Left lung (tissue), 10 donors: ENCODE data around the gene OLFM1. TPM values are rescaled to one million over a fixed set of nuclear protein-coding genes. Genes with fewer than 3 reads are reported as not detected.
"Not testable (repeated sequence)": the region's sequence is repeated elsewhere in the genome, so short reads cannot be mapped to it uniquely, and the experiment has no call there.

ENCODE experiments used
- ATAC-seq: fragments of 200-7000 bp; cut with Tn5 transposase; one replicate; pipeline ENCODE4 v1.9.1; 2020; ENCODE audit warnings: moderate library complexity
- DNase-seq, 4 donors: peaks; one replicate each; pipeline ENCODE4 v3.0.0-alpha.2; 2013 to 2020
- H3K27ac ChIP-seq, 2 donors: fragments of 200-600 bp; sonication (generic) in 1 of 2; one replicate each; pipeline versions ENCODE4 v1.5.0 to v1.8.0; 2020 to 2021
- H3K27me3 ChIP-seq, 2 donors: fragments of 200-600 bp; sonication (generic) in 1 of 2; one replicate each; pipeline versions ENCODE4 v1.5.0 to v1.8.0; 2020 to 2021
- H3K36me3 ChIP-seq, 2 donors: fragments of 200-600 bp; sonication (generic) in 1 of 2; one replicate each; pipeline versions ENCODE4 v1.5.0 to v1.8.0; 2020 to 2021
- H3K4me1 ChIP-seq, 2 donors: fragments of 200-600 bp; one replicate each; pipeline ENCODE4 v1.8.0; 2021
- H3K4me3 ChIP-seq, 2 donors: fragments of 200-600 bp; sonication (generic) in 1 of 2; one replicate each; pipeline versions ENCODE4 v1.5.0 to v1.8.0; 2020 to 2021; ENCODE audit warnings: mild to moderate bottlenecking in 1 of 2
- H3K9me3 ChIP-seq, 2 donors: fragments of 200-600 bp; sonication (generic) in 1 of 2; one replicate each; pipeline versions ENCODE4 v1.5.0 to v1.8.0; 2020 to 2021
- intact Hi-C, 2 donors: fragments of 100-400 bp; cut with DNase I; formaldehyde crosslinking; loops; one replicate each; pipeline versions ENCODE4 v1.11.2 to v1.14.2; 2022
- polyA plus RNA-seq, 6 donors: library from polyadenylated mRNA; unstranded; fragments of 120-200 nt; gene quantifications; one replicate each; pipeline ENCODE4 v1.2.1, GENCODE V29; 2013; ENCODE audit not compliant: insufficient read length in 6 of 6
- total RNA-seq, 2 donors: library from RNA; stranded (reverse); fragmentation: NEBNext Ultra II Directional; extraction: Animal tissue kit (Norgen Biotek cat#: 25700); gene quantifications; one replicate each; pipeline ENCODE4 v1.2.1, GENCODE V29; 2021
- TF ChIP-seq, protein P1 (sequence below), 2 donors: fragments of 200-600 bp; sonication (generic) in 1 of 2; IDR thresholded peaks; one replicate each; pipeline versions ENCODE4 v1.5.0 to v1.8.0; 2021; ENCODE audit warnings: antibody characterized with exemption in 2 of 2
- donor health status: DM: no; HTN: yes; CAD: no.
- donor health status: DM: no; HTN: no; CAD: no.

The OLFM1 gene
- total and polyA plus RNA-seq, 8 donors: 6.8 to 21.5 (median 14.3) TPM

- Histone ChIP-seq H3K27ac (no peak overlapping the region), H3K4me3 (no peak overlapping the region), H3K27me3 (peaks cover 0 to 63% of the 10 kb centered on the region in 2 donors), H3K36me3 (no peaks in the 10 kb centered on the region), H3K9me3 (no peaks in the 10 kb centered on the region), H3K4me1 (no peaks in the 10 kb centered on the region)
- peak in 3 of 4 donors; percentile 70 to 76 (median 75) for DNase-seq
- intact Hi-C loops: no loop called here
- TF ChIP-seq, protein P1, sequence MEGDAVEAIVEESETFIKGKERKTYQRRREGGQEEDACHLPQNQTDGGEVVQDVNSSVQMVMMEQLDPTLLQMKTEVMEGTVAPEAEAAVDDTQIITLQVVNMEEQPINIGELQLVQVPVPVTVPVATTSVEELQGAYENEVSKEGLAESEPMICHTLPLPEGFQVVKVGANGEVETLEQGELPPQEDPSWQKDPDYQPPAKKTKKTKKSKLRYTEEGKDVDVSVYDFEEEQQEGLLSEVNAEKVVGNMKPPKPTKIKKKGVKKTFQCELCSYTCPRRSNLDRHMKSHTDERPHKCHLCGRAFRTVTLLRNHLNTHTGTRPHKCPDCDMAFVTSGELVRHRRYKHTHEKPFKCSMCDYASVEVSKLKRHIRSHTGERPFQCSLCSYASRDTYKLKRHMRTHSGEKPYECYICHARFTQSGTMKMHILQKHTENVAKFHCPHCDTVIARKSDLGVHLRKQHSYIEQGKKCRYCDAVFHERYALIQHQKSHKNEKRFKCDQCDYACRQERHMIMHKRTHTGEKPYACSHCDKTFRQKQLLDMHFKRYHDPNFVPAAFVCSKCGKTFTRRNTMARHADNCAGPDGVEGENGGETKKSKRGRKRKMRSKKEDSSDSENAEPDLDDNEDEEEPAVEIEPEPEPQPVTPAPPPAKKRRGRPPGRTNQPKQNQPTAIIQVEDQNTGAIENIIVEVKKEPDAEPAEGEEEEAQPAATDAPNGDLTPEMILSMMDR (IDR thresholded peaks at IDR 0.05): no peak
- ATAC-seq: peak; percentile 81
Measured at GRCh38 chr9:135156525-135157510, 69.3 kb downstream of the OLFM1 start.

DNA sequence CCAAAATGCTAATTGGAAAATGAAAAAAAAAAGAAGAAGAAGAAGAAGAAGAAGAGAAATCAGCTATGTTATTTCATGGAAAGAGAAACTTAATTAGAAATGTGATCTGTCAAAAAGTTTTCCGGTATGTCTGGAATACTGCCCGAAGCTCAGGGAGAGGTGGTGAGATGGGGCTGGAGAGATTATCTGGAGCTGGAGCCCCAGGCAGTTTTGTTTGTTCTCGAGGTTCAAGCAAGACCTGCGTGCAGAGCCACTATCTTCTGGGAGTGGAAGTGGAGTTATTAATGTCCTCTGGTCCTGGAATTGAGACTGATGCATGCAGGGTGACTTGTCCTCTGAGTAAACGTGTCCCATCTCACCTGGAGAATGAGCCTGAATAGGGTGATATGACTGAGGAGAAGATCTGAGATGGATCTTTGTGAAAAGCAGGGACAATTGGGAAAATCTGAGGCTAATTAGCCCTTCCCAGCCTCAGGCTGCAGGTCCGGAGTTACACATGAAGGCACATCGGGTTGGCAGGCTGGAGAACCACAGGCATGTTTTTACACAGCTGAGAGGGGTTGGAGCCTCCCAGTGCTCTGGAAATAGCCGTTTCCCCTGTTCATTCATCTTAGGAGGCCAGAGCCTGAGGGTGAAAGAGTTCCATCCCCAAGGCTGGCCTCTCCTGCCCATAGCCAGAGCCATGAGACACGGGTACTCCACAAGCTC is 70.5 kb downstream of the OLFM1 start:
- Histone ChIP-seq H3K36me3 (no peaks in the 10 kb centered on the region), H3K27me3 (peaks cover 0 to 56% of the 10 kb centered on the region in 2 donors), H3K4me3 (no peak overlapping the region), H3K27ac (no peak overlapping the region), H3K9me3 (no peaks in the 10 kb centered on the region), H3K4me1 (no peaks in the 10 kb centered on the region)
- intact Hi-C loops: no loop called here
- no peak for DNase-seq
- no peak for ATAC-seq
- TF ChIP-seq, protein P1 (IDR thresholded peaks at IDR 0.05): no peak

GRCh38 chr9:135158564-135158937 is 71.1 kb downstream of the OLFM1 start:
- DNase-seq (no peak), ATAC-seq (no peak)
- no peaks in the 10 kb centered on the region for H3K9me3 ChIP-seq
- intact Hi-C loops: no loop called here
- no peaks in the 10 kb centered on the region for H3K4me1 ChIP-seq
- no peak overlapping the region for H3K4me3 ChIP-seq
- H3K27ac ChIP-seq: no peak overlapping the region
- TF ChIP-seq, protein P1 (IDR thresholded peaks at IDR 0.05): no peak
- peaks cover 0 to 56% of the 10 kb centered on the region in 2 donors for H3K27me3 ChIP-seq
- H3K36me3 ChIP-seq: no peaks in the 10 kb centered on the region

DNA sequence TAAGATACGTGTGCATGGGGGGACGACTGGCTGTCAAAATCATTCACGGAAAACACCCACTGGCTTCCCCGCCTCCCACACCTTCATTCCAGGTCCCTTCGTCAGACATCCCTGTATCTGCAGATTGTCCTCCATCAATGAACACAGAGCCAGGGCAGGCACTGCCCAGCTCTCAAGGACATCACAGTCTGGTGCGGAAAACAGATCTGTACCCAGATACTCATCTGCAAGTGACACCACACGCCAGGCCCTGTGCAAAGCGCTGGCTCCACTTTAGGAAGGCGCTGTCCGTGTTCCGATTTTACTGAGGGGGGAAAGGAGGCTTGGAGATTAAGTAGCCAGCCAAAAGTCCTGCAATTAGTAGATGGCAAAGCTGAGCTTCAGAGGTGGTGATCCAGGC is 72.3 kb downstream of the OLFM1 start:
- no peak for DNase-seq
- no peaks in the 10 kb centered on the region for H3K4me1 ChIP-seq
- intact Hi-C loops: no loop called here
- TF ChIP-seq, protein P1 (IDR thresholded peaks at IDR 0.05): no peak
- no peak overlapping the region for H3K4me3 ChIP-seq
- ATAC-seq: no peak
- no peaks in the 10 kb centered on the region for H3K9me3 ChIP-seq
- no peaks in the 10 kb centered on the region for H3K36me3 ChIP-seq
- no peak overlapping the region for H3K27ac ChIP-seq
- H3K27me3 ChIP-seq: peaks cover 0 to 61% of the 10 kb centered on the region in 2 donors

- H3K27ac ChIP-seq: no peak overlapping the region
- intact Hi-C loops: no loop called here
- no peak overlapping the region for H3K4me3 ChIP-seq
- TF ChIP-seq, protein P1 (IDR thresholded peaks at IDR 0.05): no peak
- H3K9me3 ChIP-seq: no peaks in the 10 kb centered on the region
- DNase-seq (no peak), ATAC-seq (no peak)
- H3K4me1 ChIP-seq: no peaks in the 10 kb centered on the region
- H3K27me3 ChIP-seq: peaks cover 0 to 64% of the 10 kb centered on the region in 2 donors
- H3K36me3 ChIP-seq: no peaks in the 10 kb centered on the region
Measured at GRCh38 chr9:135160862-135161261, 73.4 kb downstream of the OLFM1 start.

DNA sequence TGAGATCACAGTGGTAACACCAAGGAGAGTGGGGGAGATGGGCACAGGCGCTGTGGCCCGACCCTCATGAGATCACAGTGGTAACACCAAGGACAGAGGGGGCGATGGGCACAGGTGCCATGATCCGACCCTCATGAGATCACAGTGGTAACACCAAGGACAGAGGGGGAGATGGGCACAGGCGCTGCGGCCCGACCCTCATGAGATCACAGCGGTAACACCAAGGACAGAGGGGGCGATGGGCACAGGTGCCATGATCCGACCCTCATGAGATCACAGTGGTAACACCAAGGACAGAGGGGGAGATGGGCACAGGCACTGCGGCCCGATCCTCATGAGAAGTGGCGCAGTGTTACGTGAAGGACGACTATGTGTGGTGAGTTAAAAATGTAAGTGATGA is 75.1 kb downstream of the OLFM1 start:
- H3K27me3 ChIP-seq: peaks cover 0 to 75% of the 10 kb centered on the region in 2 donors
- H3K27ac ChIP-seq, H3K36me3 ChIP-seq, DNase-seq, H3K9me3 ChIP-seq, ATAC-seq, H3K4me1 ChIP-seq, intact Hi-C loops, H3K4me3 ChIP-seq: not testable (repeated sequence)
